Activated CD4-positive, alpha-beta T cell treated with anti-CD3 and anti-CD28 coated beads, Interleukin-2, amount 50 U/mL, for 48 hours (primary cell): ENCODE results near the gene PAX5.

Experiments
- DNase-seq, 2 experiments: peaks; one replicate each; pipeline ENCODE4 v3.0.0-alpha.2; 2020

Gene PAX5

GRCh38 chr9:37011530-37011929 is 22.5 kb downstream of the PAX5 start:
- DNase-seq: no peak

- no peak for DNase-seq
These were observed 23.1 kb downstream of the PAX5 start for GRCh38 chr9:37010976-37011375.

GRCh38 chr9:37010180-37010579 is 23.9 kb downstream of the PAX5 start:
- no peak for DNase-seq

GRCh38 chr9:37007295-37007694 is 26.8 kb downstream of the PAX5 start:
- DNase-seq: no peak

GRCh38 chr9:37005517-37006140 is 28.4 kb downstream of the PAX5 start:
- DNase-seq: no peak

DNA sequence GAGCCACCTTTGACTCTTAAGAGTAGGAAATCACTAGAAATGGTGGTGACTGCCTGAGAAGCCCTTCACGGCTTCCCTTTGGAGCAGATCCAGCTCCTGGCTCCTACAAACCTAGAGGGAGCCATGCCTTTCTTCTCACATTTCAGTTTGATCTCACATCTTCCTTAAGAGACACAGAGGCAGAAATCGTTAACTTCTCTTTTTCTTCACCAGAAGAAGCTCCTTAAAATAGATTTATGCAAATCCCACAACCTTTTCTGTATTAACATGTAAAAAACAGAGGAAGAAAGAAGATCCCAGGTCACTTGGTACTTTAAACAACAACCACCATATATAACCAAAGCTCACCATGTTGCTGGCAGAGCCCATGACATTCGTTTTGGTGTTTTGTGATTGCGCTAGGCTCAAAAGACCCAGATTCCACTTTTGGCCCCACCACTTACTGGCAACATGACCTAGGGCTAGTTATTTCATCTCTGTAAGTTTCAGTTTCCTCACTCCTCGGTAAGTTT is 29.6 kb downstream of the PAX5 start:
- no peak for DNase-seq

GRCh38 chr9:37002413-37003217 is 31.5 kb downstream of the PAX5 start:
- no peak for DNase-seq

GRCh38 chr9:37002036-37002412 is 32.0 kb downstream of the PAX5 start:
- no peak for DNase-seq

DNA sequence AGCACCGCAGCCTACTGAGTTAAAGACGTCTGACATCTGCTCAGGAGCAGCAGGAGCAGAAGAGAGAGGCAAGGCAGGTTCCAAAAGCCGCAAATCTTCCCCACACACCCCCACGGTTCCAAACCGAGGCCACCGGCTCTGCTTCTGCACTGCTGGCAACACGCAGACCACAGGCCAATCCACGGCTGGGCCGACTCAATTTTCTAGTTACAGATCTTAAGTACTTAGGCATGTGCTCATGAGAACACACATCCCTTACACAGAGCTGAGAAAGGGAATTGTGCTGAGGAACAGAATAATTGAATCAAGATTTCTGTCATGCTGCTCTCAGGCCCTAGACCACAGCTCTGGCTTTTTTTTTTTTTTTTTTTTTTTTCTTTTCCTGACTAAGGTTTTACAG is 32.6 kb downstream of the PAX5 start:
- no peak for DNase-seq

GRCh38 chr9:36999728-37000333 is 34.2 kb downstream of the PAX5 start:
- DNase-seq: no peak

DNA sequence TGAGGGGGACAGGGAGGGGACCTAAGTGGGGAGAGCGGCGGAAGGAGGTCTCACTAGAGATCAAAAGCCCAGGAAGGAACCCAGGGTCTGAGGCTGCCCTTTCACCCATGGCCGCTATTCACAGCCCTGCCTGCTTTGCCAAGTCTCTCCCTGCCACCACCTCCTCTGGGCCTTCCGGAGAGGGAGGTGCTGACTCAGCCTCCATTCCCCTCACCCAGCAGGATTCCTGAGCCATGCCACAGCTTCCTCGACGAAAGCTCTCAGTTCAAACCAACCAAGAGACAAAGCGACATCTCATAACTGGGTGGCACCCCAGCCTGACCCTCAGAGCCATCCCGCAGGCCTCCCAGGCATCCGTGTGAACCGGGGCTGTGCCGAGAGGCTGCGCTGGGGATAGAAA is 36.7 kb downstream of the PAX5 start:
- DNase-seq: no peak

DNA sequence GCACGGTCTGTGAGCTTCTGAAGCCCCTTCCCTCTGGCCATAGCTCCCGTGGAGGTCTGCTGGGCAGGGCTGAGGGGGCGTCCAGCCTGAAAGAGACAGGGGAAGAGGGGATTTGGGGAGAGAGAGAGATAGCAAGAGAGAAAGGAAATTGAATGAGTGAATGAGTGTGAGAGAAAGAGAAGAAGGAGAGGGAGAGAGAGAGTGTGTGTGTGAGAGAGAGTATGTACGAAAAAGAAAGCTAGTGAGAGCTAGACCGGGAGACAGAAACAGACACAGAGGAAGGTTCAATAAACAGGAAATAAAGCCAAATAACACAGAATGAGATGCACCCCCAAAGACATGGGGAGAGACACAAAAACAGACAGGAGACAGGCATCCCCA is 37.4 kb downstream of the PAX5 start:
- DNase-seq: no peak

DNA sequence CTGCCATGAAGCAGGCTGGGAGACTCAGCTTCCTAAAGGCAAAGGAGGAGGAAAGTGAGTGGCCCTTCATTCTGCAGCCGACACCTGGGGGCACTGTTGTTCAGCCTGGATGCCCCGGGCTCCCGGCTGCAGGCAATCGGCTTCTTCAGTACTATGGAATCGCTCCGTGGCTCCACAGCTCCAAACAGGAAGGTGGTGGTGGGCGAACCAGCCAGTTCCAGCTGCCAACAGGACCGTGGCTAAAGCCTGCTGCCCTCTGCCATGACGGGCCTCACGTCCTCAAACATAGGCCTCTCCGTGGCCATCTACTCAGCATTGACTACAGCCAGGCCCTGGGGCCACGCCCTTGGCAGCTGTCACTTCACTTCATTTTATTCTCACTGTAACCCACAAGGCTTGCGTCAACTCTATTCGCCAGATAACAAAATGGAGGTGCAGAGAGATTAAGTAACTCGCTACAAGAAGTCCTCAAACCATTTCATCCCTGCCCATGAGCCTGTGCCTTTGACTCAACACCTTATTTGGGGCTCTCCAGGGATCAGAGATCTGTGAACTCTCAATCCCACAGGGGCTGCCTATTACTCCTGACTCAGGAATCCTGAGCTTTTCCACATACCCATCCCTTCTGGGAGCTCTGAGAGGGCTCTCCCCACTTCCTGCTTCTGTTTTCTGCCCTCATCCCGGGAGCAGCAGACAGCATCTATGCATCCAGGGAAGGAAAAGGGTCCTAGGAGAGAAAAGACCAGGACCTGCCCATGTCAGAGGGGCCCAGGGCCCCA is 38.0 kb downstream of the PAX5 start:
- DNase-seq: peak; percentile 65 to 73

DNA sequence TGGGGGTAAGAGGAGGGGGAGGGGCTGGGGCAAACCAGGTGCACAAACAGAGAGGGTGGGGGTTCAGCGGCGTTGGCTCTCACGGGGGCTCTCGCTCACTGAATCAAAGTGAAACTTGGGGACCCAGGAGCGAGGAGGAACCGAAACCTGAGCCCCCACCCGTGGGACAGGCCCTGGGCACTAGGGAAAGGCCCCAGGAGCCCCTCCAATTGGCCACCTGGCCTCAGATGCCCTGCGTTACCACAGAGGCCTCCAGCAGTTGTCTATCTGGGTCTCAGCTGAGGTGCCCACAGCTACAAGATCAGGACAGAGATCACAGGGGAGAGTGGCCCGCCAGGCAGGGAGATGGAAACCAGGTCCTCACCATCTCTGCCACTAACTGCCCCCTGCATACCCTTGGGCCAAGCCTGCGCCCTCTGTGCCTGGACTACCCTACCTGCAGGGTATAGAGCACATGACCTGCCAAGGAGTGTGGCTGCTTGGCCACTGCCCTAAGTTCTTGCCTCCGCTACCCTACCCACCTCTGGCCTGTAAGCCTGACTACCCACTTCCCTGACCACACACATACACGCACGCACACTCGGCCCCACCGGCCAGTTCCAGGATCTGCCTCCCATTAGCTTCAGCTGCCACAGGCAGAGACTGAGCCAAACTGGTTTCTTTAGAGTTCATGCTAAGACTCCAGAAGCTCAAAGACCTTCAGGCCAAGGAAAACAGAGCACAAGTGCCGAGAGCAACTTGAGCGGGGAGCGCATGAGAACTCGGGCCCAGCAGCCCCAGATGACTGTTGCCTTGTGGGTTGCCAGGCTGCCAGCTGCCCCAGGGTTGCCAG is 39.9 kb downstream of the PAX5 start:
- DNase-seq: no peak

DNA sequence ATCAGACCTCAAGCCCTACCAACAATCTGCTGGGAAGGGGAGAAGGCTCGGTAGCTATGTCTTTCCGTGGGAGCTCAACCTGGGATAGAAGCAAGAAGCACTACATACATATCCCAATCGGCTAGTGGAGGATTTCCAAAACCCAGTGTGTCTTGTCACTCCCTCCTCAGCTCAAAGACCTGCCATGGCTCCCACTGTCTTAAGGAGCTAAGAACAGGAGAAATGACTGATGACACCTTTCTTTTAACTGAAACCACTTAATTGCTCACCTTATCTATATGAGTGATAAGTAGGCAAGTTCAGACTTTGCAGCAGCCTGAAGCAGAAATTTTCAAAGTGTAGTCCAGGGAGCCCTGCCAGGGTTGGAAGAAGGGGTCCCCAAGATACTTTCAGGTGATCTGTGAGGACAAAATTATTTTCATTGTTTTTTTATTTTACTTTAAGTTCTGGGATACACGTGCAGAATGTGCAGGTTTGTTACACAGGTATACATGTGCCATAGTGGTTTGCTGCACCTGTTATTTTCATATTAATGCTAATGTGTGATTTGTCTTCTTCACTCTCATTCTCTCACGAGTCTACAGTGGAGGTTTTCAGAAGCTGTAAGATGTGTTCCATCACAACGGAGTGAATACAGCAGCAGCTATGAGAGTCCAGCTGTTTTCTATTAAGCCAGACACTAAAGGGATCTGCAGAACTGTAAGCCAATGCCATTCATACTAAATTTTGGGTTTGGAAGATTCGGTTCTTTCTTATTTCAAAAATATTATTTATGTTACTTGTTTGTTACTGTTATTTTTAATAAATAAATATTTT is 41.4 kb downstream of the PAX5 start:
- DNase-seq: no peak

GRCh38 chr9:36991516-36992134 is 42.4 kb downstream of the PAX5 start:
- DNase-seq: peak; percentile 66 to 72

DNA sequence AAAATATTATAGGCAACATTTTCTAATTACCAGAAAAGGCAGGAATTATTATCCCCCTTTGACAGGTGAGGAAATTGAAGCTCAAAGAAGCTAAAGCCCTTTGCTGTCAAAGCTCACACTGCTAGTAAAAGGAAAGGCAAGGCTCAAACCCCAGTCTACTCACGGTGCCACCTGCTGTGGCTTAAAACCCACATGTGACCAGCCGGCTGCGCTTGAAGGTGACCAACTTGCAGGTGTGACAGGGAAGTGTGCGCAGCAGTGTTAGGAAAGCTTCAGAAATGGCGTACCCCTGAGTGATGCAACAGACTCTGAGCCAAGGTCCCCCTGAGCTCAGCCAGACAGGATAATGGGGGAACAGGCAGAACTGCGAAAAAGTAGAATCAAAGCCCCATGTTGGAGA is 45.2 kb downstream of the PAX5 start:
- no peak for DNase-seq

DNA sequence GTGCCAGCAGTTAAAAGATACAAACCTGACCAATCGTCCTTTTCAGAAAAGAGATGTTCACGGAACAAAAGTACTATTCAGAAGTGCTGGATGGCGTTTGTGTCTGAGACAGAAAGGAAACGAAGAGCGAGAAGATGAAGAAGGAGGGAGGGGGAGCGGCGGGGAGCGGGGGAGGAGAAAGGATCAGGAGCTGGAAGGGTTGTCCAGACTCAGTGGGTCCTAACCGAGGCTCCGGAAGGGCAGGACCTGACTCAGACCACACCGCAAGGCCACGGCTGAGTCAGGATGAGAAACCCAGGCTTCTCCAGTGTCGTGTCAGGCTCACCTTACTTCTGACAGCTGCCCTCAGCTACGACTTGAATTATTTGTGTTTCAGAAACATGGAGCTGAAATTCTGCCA is 46.2 kb downstream of the PAX5 start:
- DNase-seq: no peak

- no peak for DNase-seq
These were observed 46.7 kb downstream of the PAX5 start for GRCh38 chr9:36987409-36987808.

DNA sequence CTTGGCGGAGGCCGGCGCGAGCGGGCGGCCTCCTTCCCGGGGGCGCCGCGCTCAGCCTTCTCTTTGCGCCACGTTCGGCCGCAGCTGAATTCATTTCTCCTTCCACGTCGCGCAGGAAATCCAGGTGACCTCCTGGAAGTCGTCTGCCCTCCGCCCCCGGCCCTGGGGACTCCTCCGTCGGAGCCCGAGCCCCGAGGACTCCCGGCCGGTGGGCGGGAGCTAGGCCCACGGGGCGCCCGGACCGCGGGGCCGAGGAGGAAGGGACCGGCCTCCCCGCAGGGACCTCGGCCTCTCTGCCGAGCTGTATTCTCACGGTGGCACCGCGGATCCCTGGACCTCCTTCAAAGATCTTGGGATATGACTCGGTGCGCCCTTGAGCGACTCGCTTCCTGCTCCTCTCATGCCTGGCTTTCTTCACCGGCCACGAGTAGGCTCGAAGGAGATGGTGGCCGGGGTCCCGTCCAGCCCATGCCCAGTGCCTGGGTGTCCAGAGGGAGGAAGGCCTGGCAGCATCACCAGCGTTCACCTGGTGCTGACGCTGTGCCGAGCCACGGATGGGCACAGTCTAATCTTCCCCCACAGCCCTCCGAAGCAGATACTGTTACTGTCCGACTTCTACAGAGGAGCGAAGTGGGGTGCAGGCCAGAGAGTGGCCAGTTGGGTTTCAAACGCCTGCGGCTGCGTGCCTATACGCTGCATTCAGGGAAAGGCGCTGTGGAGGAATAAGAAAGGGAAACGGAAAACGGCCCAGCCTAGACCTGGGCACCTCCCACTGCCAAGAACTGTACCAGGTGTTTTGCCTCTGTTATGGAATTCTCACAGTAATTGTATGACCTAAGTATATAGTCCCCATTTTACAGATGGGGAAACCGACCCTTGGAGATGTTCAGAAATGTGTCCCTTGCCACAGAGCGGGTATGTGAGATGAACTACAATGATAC is 47.3 kb downstream of the PAX5 start:
- DNase-seq: no peak
